Stimulated activated naive CD8-positive, alpha-beta T cell treated with anti-CD3 and anti-CD28 coated beads, Interleukin-15, Interleukin-2, amounts not matched to agents 100 ng/mL and 50 ng/mL, for 24 hours (primary cell): Measurements from ENCODE around the gene CCR1.
"Not testable (repeated sequence)": the region's sequence is repeated elsewhere in the genome, so short reads cannot be mapped to it uniquely, and the experiment has no call there.

ENCODE experiments used
- H3K27ac Mint-ChIP-seq: one replicate; pipeline ENCODE4 v1.8.0; 2021; ENCODE audit warnings: mild to moderate bottlenecking, mixed read lengths
- H3K27me3 Mint-ChIP-seq: one replicate; pipeline ENCODE4 v1.8.0; 2021; ENCODE audit warnings: mixed read lengths
- H3K36me3 Mint-ChIP-seq: one replicate; pipeline ENCODE4 v1.8.0; 2021; ENCODE audit warnings: low read depth, mixed read lengths
- H3K4me1 Mint-ChIP-seq: one replicate; pipeline ENCODE4 v1.8.0; 2021; ENCODE audit warnings: low read depth, mixed read lengths
- H3K4me3 Mint-ChIP-seq: one replicate; pipeline ENCODE4 v1.8.0; 2021; ENCODE audit warnings: mild to moderate bottlenecking, mixed read lengths
- H3K9me3 Mint-ChIP-seq: one replicate; pipeline ENCODE4 v1.8.0; 2021; ENCODE audit warnings: mixed read lengths

CCR1 gene

GRCh38 chr3:46162975-46163555 is 45.0 kb downstream of the CCR1 start:
- Mint-ChIP-seq H3K36me3 (no peaks in the 10 kb centered on the region), H3K4me3 (no peak overlapping the region), H3K4me1 (no peaks in the 10 kb centered on the region), H3K9me3 (no peaks in the 10 kb centered on the region), H3K27me3 (no peaks in the 10 kb centered on the region), H3K27ac (no peak overlapping the region)

- not testable (repeated sequence) for H3K4me3 Mint-ChIP-seq, H3K36me3 Mint-ChIP-seq, H3K9me3 Mint-ChIP-seq, H3K27me3 Mint-ChIP-seq, H3K27ac Mint-ChIP-seq, H3K4me1 Mint-ChIP-seq
Observed at GRCh38 chr3:46157685-46158084, 50.4 kb downstream of the CCR1 start.

- H3K4me3 Mint-ChIP-seq = no peak overlapping the region
- no peaks in the 10 kb centered on the region for H3K27me3 Mint-ChIP-seq
- H3K4me1 Mint-ChIP-seq = no peaks in the 10 kb centered on the region
- no peak overlapping the region for H3K27ac Mint-ChIP-seq
- no peaks in the 10 kb centered on the region for H3K36me3 Mint-ChIP-seq
- H3K9me3 Mint-ChIP-seq = no peaks in the 10 kb centered on the region
Observed at GRCh38 chr3:46154311-46154710, 53.8 kb downstream of the CCR1 start.
